Hepatocyte (in vitro differentiated cells): ENCODE results near the gene C7orf25. TPM values are rescaled to one million over a fixed set of nuclear protein-coding genes. Genes with fewer than 3 reads are reported as not detected.

Source experiments
- DNase-seq: peaks from one replicate; pipeline ENCODE4 v3.0.0-alpha.2; 2016; ENCODE audit warnings: low spot score
- H2AFZ ChIP-seq: fragments of 200-600 bp; sonication (generic); 2 replicates; pipeline ENCODE4 v1.6.0; 2016; ENCODE audit warnings: antibody characterized with exemption, mild to moderate bottlenecking
- H3K27ac ChIP-seq: fragments of 200-600 bp; sonication (generic); 2 replicates; pipeline ENCODE4 v1.5.1; 2016; ENCODE audit warnings: mild to moderate bottlenecking
- H3K27me3 ChIP-seq: fragments of 200-600 bp; sonication (generic); 2 replicates; pipeline ENCODE4 v1.6.1; 2016
- H3K36me3 ChIP-seq: fragments of 200-600 bp; sonication (generic); replicated peaks from 2 replicates; pipeline ENCODE4 v1.5.1; 2016; ENCODE audit warnings: low read depth; ENCODE audit not compliant: insufficient read depth
- H3K4me1 ChIP-seq: fragments of 200-600 bp; sonication (generic); 2 replicates; pipeline ENCODE4 v1.5.1; 2016; ENCODE audit warnings: mild to moderate bottlenecking, moderate library complexity; ENCODE audit not compliant: insufficient read depth
- H3K4me2 ChIP-seq: fragments of 200-600 bp; sonication (generic); 2 replicates; pipeline ENCODE4 v1.6.0; 2016
- H3K4me3 ChIP-seq: fragments of 200-600 bp; sonication (generic); 2 replicates; pipeline ENCODE4 v1.5.1; 2016; ENCODE audit warnings: mild to moderate bottlenecking
- H3K79me2 ChIP-seq: fragments of 200-600 bp; sonication (generic); 2 replicates; pipeline ENCODE4 v1.6.0; 2017; ENCODE audit warnings: mild to moderate bottlenecking
- H3K9me2 ChIP-seq: fragments of 200-600 bp; sonication (generic); replicated peaks from 2 replicates; pipeline ENCODE4 v1.6.0; 2017; ENCODE audit warnings: mild to moderate bottlenecking; ENCODE audit not compliant: insufficient read depth
- H3K9me3 ChIP-seq: fragments of 200-600 bp; sonication (generic); 2 replicates; pipeline ENCODE4 v1.5.1; 2016; ENCODE audit warnings: low read depth, mild to moderate bottlenecking
- H4K20me1 ChIP-seq: fragments of 200-600 bp; sonication (generic); 2 replicates; pipeline ENCODE4 v1.6.0; 2016; ENCODE audit warnings: mild to moderate bottlenecking; ENCODE audit not compliant: insufficient read depth, poor library complexity, severe bottlenecking
- CTCF ChIP-seq: fragments of 200-600 bp; sonication (generic); IDR thresholded peaks from 2 replicates; pipeline ENCODE4 v1.5.1; 2016; ENCODE audit warnings: antibody characterized with exemption, mild to moderate bottlenecking; ENCODE audit not compliant: poor library complexity
- EZH2 ChIP-seq: fragments of 200-600 bp; sonication (generic); IDR thresholded peaks from 2 replicates; pipeline ENCODE4 v1.6.1; 2016; ENCODE audit warnings: antibody characterized with exemption, mild to moderate bottlenecking, borderline replicate concordance
- EZH2phosphoT487 ChIP-seq: fragments of 200-600 bp; sonication (generic); IDR thresholded peaks from one replicate; pipeline ENCODE4 v1.6.1; 2018; ENCODE audit warnings: antibody characterized with exemption, mild to moderate bottlenecking, low read depth, moderate library complexity; ENCODE audit not compliant: unreplicated experiment, severe bottlenecking
- WGBS: methylation state at CpG from one replicate; pipeline ENCODE4 v1.1.6; 2016; ENCODE audit warnings: low lambda C conversion rate; ENCODE audit errors: missing lambda C conversion rate; 5-methylcytosine and 5-hydroxymethylcytosine counted together
- polyA plus RNA-seq: library from polyadenylated mRNA; unstranded; fragments of >200 nt; fragmentation: Nextera tagmentation; extraction: Ambion mirVana; gene quantifications from 2 replicates; pipeline ENCODE4 v1.2.1, GENCODE V29; 2016
- total RNA-seq: library from RNA; depleted of rRNA; stranded (reverse); fragments of >200 nt; gene quantifications from 2 replicates; pipeline ENCODE4 v1.2.3, GENCODE V29; 2014

C7orf25 gene
- total and polyA plus RNA-seq, 2 experiments from 2014 or later, result 2.4 to 5.9 TPM

DNA sequence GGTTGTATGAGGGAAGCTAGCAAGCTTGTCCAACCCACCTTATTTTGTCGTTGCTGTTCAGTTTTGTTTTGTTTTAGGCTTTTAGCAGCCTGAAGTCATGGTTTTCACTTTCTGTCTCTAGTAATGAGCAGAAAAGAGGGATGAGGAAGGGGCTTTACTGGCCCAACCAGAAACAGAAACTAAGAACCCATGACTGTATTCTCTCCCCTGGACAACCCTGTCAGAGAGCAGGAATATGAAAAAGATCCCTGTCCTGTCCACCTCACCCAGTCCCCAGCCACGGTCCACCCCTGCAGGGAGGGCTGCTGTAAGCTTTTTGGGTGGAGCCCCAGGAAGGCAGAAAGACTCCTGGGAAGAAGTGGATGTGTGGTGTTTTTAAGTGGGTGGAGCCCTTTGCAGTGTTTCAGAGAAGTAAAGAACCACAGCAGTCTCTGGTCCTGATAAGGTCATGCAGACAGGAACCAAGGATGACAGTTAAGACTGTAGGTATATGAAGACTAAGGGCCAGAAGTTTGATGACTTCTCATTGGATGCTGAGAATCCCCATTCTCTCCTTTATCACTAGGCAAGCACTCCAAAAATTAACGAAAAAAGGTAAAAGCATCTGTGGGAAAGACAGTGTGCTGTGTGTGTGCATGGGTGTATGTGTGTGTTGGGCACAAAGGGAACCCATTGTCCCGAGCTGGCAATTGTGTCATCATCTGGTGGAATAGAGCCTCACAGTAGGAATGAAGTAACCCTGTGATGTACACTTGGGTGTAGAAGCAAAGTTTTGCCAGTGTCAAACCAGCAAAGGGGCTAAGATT lies 34.2 kb upstream of the C7orf25 start:
- no peaks in the 10 kb centered on the region for H3K4me1 ChIP-seq

DNA sequence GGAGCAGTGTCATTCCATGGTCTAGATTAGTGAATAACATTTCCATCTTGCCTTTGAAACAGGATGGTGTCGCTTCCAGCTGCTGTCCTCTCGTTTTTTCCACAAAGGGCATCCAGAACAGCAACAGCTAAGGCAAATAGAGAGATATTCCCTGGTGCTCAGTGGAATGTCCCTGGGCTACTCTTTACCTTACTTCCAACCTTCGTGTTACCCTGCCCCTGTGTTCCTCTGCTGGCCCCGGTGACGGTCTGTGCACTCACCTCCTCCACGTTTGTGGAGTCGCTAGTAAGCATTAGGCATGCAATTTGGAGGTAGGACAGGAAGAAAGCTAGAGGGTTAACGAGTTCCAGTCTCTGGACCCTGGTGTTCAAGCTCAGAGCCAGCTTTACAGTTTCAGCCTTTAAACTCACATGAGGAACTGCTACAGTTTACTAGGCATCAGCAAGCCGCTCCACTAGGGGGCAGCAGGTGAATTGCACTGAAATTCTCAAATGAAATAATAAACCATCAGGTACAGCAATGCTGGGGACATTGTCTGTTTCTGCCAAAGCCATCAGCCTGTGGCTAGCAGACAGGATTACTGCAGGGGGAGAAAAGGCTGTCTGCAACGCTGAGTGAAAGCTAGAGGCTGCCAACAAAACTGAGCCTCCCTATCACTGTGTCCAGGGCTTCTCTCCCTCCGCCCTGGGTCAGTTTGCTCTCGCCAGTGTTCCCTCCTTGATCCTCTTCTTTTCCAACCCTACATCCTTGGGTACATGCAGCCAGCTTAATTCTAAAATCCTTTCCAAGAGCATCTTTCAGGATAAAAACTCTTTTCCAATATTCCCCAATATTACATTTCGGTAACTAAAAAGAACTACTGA lies 29.3 kb upstream of the C7orf25 start:
- Histone ChIP-seq H2AFZ (no peak overlapping the region), H3K36me3 (no peaks in the 10 kb centered on the region), H3K27me3 (no peaks in the 10 kb centered on the region), H3K4me2 (no peak overlapping the region), H3K9me2 (no peaks in the 10 kb centered on the region), H3K4me3 (no peak overlapping the region), H4K20me1 (no peaks in the 10 kb centered on the region), H3K9me3 (no peaks in the 10 kb centered on the region), H3K79me2 (peaks cover under 1% of the 10 kb centered on the region), H3K4me1 (no peaks in the 10 kb centered on the region), H3K27ac (no peak overlapping the region)
- no peak for TF ChIP-seq EZH2phosphoT487
- TF ChIP-seq EZH2, result no peak
- peak; percentile 93 for TF ChIP-seq CTCF
- DNase-seq, result peak; percentile 92
- 47% methylated on average over 13 of the region's 13 CpGs for WGBS

More for the DNA sequence above, 34.2 kb upstream of the C7orf25 start:
- Histone ChIP-seq H3K27ac (no peak overlapping the region), H2AFZ (no peak overlapping the region), H3K27me3 (no peaks in the 10 kb centered on the region), H3K79me2 (no peaks in the 10 kb centered on the region), H3K36me3 (no peaks in the 10 kb centered on the region), H3K9me2 (no peaks in the 10 kb centered on the region), H4K20me1 (no peaks in the 10 kb centered on the region), H3K9me3 (no peaks in the 10 kb centered on the region), H3K4me3 (no peak overlapping the region), H3K4me2 (no peak overlapping the region)
- TF ChIP-seq EZH2phosphoT487 (no peak), CTCF (no peak), EZH2 (no peak)
- no peak for DNase-seq
- 59% methylated on average over 4 of the region's 4 CpGs for WGBS

DNA sequence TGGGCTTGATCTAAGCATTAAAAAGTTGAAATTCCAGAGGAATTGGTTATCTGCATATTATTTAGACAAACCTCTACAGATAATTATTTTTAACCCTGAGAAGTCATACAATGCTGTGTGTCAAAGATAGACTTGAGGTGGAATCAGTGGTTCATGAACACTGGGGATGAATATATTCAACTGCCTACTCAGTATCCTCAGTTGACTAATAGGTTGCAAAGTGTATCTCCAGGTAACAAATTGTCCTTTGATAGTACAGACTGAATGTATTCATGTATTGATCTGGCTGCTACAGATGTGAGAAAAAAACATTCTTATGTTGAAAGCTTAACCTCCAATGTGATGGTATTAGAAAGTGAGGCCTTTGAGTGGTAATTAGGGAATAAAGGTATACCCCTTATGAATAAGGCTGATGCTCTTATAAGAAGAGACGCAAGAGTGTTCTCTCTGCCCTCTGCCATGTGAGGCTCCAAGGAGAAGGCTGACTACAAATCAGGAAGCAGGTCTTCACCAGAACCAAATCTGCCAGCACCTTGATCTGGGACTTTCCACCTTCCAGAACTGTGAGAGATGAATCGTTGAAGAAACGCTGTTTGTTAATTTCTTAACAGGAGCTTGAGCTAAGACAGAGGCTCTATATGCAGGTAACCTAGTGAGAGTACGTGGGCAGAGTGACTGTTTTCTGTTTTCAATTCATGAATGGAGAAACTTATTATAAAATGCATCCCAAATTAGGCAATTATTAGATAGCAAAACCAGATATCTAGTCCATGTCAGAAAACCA lies 27.8 kb upstream of the C7orf25 start:
- 84% methylated on average over 4 of the region's 4 CpGs for WGBS
- no peak for DNase-seq
- Histone ChIP-seq H2AFZ (no peak overlapping the region), H3K79me2 (peaks cover 13% of the 10 kb centered on the region), H3K4me3 (no peak overlapping the region), H3K4me2 (no peak overlapping the region), H3K9me2 (no peaks in the 10 kb centered on the region), H4K20me1 (no peaks in the 10 kb centered on the region), H3K27ac (no peak overlapping the region), H3K36me3 (no peaks in the 10 kb centered on the region), H3K27me3 (no peaks in the 10 kb centered on the region), H3K9me3 (no peaks in the 10 kb centered on the region), H3K4me1 (no peaks in the 10 kb centered on the region)
- no peak for TF ChIP-seq CTCF
- TF ChIP-seq EZH2phosphoT487, result no peak
- no peak for TF ChIP-seq EZH2
